CD4-positive, alpha-beta T cell treated with Interleukin-12 subunit alpha and Interleukin-12 subunit beta, for 1 hour (primary cell): ENCODE measurements around the gene OPCML.

Experiments used
- DNase-seq: peaks from one replicate; pipeline ENCODE4 v3.0.0-alpha.2; 2020

Gene OPCML

GRCh38 chr11:133064152-133064877 is 468.0 kb downstream of the OPCML start:
- no peak for DNase-seq

- DNase-seq: no peak
These were observed 473.8 kb downstream of the OPCML start for GRCh38 chr11:133058501-133058900.

GRCh38 chr11:133053124-133053776 is 479.1 kb downstream of the OPCML start:
- no peak for DNase-seq

GRCh38 chr11:133052537-133052936 is 479.8 kb downstream of the OPCML start:
- no peak for DNase-seq

- DNase-seq: no peak
These were observed 482.9 kb downstream of the OPCML start for GRCh38 chr11:133049244-133050019.

- no peak for DNase-seq
These were observed 484.0 kb downstream of the OPCML start for GRCh38 chr11:133048270-133048669.

GRCh38 chr11:133047771-133048115 is 484.6 kb downstream of the OPCML start:
- no peak for DNase-seq

- no peak for DNase-seq
These were observed 485.1 kb downstream of the OPCML start for GRCh38 chr11:133047036-133047770.

- no peak for DNase-seq
These were observed 486.0 kb downstream of the OPCML start for GRCh38 chr11:133046252-133046651.

GRCh38 chr11:133041928-133042882 is 490.1 kb downstream of the OPCML start:
- DNase-seq: no peak

GRCh38 chr11:133041181-133041580 is 491.1 kb downstream of the OPCML start:
- no peak for DNase-seq

- no peak for DNase-seq
These were observed 491.9 kb downstream of the OPCML start for GRCh38 chr11:133040289-133040900.

GRCh38 chr11:133038850-133039249 is 493.5 kb downstream of the OPCML start:
- DNase-seq: no peak

- DNase-seq: no peak
These were observed 497.4 kb downstream of the OPCML start for GRCh38 chr11:133034929-133035328.

- no peak for DNase-seq
These were observed 503.2 kb downstream of the OPCML start for GRCh38 chr11:133029107-133029506.

GRCh38 chr11:133026952-133027351 is 505.3 kb downstream of the OPCML start:
- DNase-seq: no peak

GRCh38 chr11:133024301-133024700 is 508.0 kb downstream of the OPCML start:
- DNase-seq: no peak

- no peak for DNase-seq
These were observed 509.1 kb downstream of the OPCML start for GRCh38 chr11:133023232-133023631.

GRCh38 chr11:133021553-133021952 is 510.7 kb downstream of the OPCML start:
- DNase-seq: no peak

GRCh38 chr11:133020372-133020714 is 512.0 kb downstream of the OPCML start:
- no peak for DNase-seq

- no peak for DNase-seq
These were observed 512.5 kb downstream of the OPCML start for GRCh38 chr11:133019545-133020371.
